ENCODE results near the gene PHOX2A.

PHOX2A gene

GRCh38 chr11:72247584-72247983, 3.6 kb upstream of the PHOX2A start:
- no peak for DNase-seq

DNA sequence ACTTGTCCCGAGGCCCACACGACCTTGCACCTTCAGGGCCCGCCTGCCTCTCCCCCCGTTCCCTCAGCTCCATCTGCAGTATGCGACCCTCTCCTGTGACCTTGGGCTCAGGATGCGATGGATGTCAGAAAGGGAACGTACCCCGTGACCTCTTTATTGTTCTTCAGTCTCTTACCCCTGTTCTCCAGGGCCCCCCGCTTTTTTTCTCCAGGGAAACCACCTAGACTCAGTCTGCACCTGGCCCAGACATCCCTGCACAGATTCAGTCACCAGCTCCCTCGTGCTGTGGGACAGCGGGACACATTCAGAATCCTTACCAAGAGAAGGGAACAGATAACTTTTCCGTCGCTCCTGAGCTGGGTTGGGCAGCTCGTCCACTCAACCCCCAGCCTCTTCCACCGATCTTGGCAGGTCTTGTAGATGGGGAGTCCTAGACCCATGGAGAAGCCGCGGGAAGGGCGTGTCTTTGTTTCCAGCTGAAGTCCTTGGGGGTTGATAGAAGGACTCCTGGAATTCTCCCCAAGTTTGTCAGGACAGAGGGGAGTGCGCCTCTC, 1.4 kb upstream of the PHOX2A start:
- DNase-seq, result no peak

DNA sequence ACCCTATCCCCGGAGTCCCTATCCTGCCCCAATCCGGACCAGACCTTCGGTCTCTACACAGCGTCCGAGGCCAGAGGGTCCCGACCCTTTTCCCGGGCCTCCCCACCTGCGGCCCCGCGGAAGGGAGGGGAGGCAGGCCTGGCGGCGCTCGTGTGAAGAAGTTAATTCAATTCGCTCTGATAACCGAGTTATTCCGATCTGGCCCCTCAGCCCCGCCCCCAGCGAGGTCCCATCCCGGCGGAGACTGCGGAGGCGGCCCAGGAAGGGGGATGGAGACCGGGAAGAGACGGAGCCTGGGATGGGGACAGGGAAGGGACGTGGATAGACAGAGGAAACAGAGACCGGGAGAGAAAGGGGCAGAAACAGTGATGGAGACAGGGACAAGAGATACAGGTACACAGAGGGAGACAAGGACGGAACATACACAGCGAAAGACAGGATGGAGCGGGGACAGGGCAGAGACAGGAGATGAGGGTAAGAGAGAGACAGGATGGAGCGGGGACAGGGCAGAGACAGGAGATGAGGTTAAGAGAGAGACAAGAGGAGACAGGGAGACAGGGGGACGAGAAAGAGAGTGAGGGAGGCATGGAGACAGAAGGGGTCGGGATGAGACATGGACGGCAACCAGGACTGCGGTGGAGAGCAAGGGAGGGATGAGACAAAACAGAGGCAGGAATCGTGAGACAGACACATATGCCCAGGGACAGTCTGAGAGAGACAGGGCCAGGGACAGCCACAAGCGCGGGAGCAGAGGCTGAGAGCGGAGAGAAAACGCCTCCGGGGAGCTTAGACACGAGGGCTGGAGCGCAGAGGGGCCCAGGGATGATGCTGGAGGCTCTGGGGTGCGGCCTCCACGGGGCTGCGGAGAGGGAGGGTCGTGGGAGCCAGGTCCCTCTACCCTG, 636 bp upstream of the PHOX2A start:
- DNase-seq, result no peak

DNA sequence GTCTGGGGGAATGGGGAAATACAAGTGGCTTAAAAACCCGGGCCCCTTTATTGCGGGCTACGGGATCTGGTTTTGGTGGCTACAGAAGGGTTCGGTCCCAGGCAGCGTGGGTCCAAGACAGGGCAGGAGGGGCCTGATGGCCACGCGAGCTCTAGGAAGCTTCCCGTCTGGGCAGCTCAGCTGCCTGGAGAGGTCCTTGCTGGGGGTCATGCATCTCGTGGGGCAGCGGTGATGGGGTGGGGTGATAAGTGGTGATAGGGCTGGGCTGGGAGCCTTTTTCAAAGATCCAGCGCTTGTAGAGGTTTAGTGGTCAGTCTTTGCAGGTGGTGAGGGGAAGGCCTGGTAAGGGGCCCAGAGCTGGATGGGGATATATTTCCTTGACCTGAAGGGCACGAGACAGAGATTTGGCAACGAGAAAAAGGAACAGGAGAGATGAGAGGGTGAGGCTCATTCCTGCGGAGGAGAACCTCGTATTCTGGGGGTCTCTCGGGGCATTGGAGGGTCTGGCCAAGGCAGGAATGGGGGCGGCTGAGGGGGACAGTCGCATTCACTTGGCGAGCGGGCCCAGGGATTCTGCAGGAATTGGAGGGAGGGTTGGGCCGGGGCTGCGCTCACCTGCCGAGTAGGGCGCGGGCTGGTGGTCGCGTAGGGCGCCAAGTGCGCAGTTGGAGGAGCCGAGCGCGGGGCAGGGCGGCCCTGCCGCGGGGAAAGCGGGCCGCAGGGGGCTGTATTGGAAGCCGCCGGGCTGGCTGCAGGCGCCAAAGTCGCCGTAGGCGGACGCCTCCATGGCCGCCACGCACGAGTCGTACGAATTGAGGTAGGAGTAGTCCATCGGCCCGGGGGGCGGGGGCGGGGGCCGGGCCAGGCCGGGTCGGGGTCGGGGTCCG, 560 bp downstream of the PHOX2A start:
- DNase-seq, result no peak

DNA sequence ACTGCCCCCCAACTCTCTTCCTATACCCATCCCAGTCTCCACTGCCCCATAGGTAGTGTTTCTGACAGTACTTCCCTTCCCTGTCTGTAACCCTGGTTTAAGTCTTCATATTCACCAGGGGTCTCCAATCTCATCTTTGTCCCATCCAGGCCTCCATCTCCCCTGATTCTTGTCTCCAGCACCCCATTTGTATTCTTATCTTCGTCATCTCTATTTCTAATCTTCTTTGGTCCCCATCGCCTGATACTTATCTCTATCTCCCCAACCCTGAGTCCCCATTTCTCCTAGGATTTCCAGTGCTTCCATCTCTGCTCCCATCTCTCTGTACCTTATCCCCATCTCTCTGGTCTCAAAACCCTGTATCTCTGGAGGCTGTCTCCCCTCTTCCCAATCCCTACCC, 1.8 kb downstream of the PHOX2A start:
- no peak for DNase-seq

DNA sequence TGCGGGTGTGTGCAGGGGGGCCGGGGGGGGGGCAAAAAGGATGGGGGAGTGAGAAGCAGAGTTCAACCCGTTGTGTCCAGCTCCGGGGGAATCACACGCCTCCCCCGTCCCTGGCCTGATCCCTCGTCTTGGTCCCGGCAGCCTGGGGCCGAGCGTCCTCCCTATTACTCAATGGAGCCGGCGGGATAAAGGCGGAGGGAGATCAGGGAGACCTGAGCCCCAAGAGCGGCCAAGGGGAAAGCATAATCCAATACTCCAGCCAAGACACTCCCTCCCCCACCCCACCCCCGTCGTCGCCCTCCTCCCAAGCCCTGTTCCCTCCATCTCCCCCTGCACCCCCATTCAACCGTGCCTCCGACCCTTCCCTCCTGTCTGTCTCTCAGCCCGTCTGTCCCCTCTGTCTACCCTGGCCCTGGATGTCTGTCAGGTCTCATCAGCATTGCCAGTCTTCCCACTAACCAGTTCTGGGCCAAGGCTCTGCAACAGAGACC, 2.6 kb downstream of the PHOX2A start:
- no peak for DNase-seq

DNA sequence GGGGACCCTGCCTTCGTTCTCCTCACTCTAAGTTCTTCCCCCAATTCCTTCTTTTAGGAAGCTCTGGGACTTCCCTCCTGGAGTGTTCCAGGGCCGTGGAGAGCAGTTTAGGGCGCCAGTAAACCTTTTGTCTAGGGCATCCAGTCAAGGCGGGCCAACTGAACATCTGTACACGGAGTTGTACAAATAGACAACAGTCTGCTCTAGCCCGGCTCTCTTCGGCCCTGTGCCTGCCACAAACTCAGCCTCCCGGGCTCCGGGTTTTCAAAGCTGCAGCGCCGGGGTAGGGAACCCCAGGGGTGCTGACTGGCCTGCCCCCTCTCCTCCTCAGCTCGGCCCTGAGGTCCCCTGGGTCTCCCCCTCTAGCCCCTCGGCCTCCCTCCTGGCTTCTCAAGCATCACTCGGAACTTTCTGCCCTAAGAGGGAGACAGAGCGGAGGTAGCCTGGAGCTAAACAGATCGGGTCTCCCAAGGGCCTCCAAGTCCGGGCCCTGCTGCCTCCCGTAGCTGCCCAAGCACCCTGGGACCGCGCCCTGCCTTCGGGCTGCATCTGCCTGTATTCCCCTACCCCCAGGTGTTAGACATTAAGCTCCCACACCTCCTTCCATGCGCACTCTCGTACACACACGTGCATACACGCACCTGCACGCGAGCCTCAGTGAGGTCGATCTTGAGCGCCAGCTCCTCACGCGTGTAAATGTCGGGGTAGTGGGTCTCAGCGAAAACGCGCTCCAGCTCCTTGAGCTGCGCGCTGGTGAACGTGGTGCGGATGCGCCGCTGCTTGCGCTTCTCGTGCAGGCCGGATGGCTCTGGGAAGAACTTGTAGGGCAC, 3.3 kb downstream of the PHOX2A start:
- no peak for DNase-seq

- DNase-seq, result no peak
Observed at GRCh38 chr11:72239849-72240460, 4.0 kb downstream of the PHOX2A start.

GRCh38 chr11:72239313-72239848, 4.6 kb downstream of the PHOX2A start:
- DNase-seq, result peak; percentile 24

DNA sequence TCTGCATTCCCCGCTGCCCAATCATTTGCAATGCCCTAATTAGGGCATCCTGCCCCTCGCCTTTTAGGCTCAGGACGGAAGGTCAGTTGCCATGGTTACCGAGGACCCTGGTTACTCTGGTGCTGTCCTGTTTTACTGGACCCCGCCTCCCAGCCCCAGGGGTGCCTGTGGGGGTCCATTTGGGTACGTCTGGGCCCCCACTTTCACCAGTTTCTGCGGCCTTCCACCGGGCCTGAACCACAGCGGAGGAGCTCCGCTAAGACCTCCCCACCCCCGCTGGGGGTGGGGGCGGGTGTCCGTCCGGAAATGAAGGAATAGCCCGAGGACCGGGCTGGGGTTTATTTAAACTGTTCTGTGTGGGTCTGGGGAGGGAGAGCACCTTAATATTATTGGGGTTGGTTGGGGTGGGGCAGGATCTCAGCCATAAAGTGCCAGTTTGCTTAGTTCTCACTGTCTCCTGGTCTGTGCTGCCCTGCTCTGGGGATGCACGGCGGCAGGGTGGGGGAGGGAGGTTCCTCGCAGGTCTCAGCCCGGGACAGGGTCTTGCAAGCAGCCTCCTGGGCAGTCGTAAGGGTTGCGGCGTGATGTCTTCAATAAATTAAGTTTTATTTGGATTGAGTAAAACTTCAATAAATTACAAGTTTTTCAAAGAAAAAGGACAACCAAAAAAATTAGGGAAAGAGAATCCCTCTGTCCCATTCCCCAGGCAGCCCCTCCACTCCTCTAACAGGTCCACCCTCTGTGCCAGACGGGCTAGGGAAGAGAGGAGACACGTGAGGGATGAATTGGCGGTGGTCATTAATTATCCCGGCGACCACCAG, 5.3 kb downstream of the PHOX2A start:
- no peak for DNase-seq

DNA sequence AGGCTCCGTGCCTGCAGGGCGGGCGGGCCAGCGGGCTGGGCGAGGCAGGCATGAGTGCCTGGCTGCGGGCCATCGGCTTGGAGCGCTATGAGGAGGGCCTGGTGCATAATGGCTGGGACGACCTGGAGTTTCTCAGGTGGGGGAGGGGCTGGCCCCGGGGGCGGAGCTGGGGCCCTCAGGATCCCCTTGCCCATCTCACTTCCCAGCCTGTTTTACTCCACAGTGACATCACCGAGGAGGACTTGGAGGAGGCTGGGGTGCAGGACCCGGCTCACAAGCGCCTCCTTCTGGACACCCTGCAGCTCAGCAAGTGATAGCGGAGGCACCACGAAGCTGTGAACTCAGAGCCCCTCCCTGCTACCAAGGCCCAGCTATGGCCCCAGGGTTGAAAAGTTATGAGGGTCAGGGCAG, 5.9 kb downstream of the PHOX2A start:
- DNase-seq, result peak; percentile 30

DNA sequence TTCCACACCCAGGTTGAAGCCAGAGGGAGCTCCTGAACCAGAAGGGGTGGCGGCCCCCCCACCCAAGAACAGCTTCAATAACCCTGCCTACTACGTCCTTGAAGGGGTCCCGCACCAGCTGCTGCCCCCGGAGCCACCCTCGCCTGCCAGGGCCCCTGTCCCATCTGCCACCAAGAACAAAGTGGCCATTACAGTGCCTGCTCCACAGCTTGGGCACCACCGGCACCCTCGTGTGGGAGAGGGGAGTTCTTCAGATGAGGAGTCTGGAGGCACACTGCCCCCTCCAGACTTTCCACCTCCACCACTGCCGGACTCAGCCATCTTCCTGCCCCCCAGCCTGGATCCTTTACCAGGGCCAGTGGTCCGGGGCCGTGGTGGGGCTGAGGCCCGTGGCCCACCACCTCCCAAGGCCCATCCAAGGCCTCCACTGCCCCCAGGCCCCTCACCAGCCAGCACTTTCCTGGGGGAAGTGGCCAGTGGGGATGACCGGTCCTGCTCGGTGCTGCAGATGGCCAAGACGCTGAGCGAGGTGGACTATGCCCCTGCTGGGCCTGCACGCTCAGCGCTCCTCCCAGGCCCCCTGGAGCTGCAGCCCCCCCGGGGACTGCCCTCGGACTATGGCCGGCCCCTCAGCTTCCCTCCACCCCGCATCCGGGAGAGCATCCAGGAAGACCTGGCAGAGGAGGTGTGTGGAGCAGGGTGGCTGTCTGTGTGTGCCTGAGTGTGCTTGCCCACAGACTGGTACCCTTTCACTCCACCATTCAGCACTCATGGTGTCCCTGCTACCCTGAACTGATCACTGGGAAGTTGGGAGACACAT, 6.7 kb downstream of the PHOX2A start:
- no peak for DNase-seq

GRCh38 chr11:72236774-72237111, 7.2 kb downstream of the PHOX2A start:
- no peak for DNase-seq

GRCh38 chr11:72236083-72236697, 7.8 kb downstream of the PHOX2A start:
- DNase-seq, result no peak

DNA sequence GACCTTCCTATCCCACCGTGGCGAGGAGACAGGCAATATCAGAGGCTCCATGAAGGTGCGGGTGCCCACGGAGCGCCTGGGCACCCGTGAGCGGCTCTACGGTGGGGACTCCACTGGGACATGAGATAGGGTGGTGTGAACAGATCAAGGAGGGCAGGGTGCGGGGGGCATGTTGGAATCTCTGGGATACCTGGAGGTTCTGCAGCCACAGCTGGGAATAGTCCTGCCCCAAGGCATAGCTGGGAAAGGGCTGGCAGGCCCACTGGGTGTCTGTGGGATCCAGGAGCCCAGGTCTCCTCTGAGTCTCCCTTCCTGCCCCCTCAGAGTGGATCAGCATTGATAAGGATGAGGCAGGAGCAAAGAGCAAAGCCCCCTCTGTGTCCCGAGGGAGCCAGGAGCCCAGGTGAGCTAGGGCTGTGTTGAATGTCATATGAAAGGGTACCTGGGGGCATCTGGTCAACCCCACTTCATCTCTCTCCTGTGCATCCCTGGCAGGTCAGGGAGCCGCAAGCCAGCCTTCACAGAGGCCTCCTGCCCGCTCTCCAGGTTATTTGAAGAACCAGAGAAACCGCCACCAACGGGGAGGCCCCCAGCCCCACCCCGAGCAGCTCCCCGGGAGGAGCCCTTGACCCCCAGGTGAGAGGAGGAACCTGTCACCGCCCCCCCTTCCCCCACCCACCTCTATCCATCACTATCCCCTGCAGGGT, 8.5 kb downstream of the PHOX2A start:
- DNase-seq, result no peak

- DNase-seq, result no peak
Observed at GRCh38 chr11:72234920-72235319, 9.1 kb downstream of the PHOX2A start.

GRCh38 chr11:72234514-72234830, 9.5 kb downstream of the PHOX2A start:
- DNase-seq, result no peak

DNA sequence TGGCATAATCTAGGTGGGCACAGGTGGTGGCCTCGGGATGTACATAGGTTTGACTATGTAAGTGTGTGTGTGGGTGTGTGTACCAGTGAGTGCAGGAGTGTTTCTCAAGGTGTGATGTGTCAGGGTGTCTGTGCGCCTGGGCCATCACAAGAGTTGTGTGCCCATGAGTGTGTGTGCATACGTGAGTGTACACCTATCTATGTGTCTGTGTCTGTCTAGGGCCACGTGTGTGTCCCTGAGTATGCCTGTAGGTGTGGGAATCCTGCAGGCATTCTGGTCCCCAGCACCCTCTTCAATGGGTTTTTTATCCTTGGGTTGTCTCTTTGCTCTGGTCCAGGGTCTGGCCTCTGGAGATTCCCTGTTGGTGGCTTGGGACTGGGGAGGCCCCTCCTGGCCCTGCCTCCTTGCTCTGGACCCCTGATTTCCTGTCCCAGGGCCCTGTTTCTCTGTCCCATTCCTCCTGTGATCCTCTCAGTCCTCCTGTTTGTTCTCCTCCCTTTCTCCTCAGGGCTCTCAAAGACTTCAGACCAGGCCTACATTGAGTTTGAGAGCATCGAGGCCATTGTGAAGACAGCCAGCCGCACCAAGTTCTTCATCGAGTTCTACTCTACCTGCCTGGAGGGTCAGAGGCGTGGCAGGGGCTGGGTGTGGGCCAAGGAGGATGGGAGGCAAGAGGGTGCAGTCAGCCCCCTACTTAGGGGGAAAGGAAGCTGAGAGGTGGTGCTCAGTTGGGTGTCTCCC, 10.0 kb downstream of the PHOX2A start:
- no peak for DNase-seq
